B cell (primary cell): Measurements from ENCODE around the gene CTPS1.

Experiments
- CTCF ChIP-seq: fragments of 200-600 bp; IDR thresholded peaks from one replicate; pipeline ENCODE4 v1.8.0; 2022; ENCODE audit warnings: antibody characterized with exemption, mild to moderate bottlenecking
- EZH2 ChIP-seq: IDR thresholded peaks from 2 replicates; pipeline ENCODE4 v1.6.1; 2012; ENCODE audit warnings: borderline replicate concordance, low read depth, mild to moderate bottlenecking, moderate library complexity, low read length; ENCODE audit not compliant: insufficient read depth, poor library complexity, severe bottlenecking

GRCh38 chr1:41020654-41021053 is 41.2 kb downstream of the CTPS1 start:
- TF ChIP-seq CTCF (no peak), EZH2 (no peak)
